IPS DF 6.9 (cell line): Measurements from ENCODE around the gene MATN1.

ENCODE experiments used
- DNase-seq: peaks from one replicate; pipeline ENCODE4 v3.0.0-alpha.2; 2013; ENCODE audit warnings: low read depth, low spot score
- H3K27ac ChIP-seq: one replicate; pipeline ENCODE4 v1.5.1; 2013; ENCODE audit warnings: low read length, control low read depth
- H3K27me3 ChIP-seq: 2 replicates; pipeline ENCODE4 v1.6.1; 2013; ENCODE audit warnings: mild to moderate bottlenecking, low read length; ENCODE audit not compliant: control insufficient read depth, insufficient read depth
- H3K36me3 ChIP-seq: 2 replicates; pipeline ENCODE4 v1.6.1; 2013; ENCODE audit warnings: low read length; ENCODE audit not compliant: control insufficient read depth, insufficient read depth
- H3K4me1 ChIP-seq: 2 replicates; pipeline ENCODE4 v1.6.1; 2013; ENCODE audit warnings: low read length; ENCODE audit not compliant: control insufficient read depth, insufficient read depth
- H3K4me3 ChIP-seq: 2 replicates; pipeline ENCODE4 v1.5.1; 2013; ENCODE audit warnings: mild to moderate bottlenecking, low read length
- H3K9me3 ChIP-seq: 2 replicates; pipeline ENCODE4 v1.6.1; 2013; ENCODE audit warnings: low read length, inconsistent platforms; ENCODE audit not compliant: control insufficient read depth, insufficient read depth
- WGBS: extraction: QIAGEN DNeasy Blood & Tissue Kit; methylation state at CpG from one replicate; pipeline ENCODE4 v1.1.7; 2013; ENCODE audit warnings: mixed read lengths, missing lambda C conversion rate; ENCODE audit not compliant: insufficient read length, insufficient coverage; 5-methylcytosine and 5-hydroxymethylcytosine counted together

Gene MATN1

GRCh38 chr1:30668546-30669327 is 54.6 kb downstream of the MATN1 start:
- H3K4me3 ChIP-seq, result no peak overlapping the region
- H3K9me3 ChIP-seq, result no peaks in the 10 kb centered on the region
- DNase-seq, result no peak
- no CpG with 5 or more reads among the region's 6 CpGs for WGBS
- H3K27ac ChIP-seq, result no peak overlapping the region
- H3K27me3 ChIP-seq, result no peaks in the 10 kb centered on the region
- H3K36me3 ChIP-seq, result no peaks in the 10 kb centered on the region
- H3K4me1 ChIP-seq, result no peaks in the 10 kb centered on the region

- WGBS, result no CpG with 5 or more reads among the region's 7 CpGs
- no peak overlapping the region for H3K27ac ChIP-seq
- H3K4me1 ChIP-seq, result no peaks in the 10 kb centered on the region
- no peak for DNase-seq
- no peaks in the 10 kb centered on the region for H3K9me3 ChIP-seq
- H3K27me3 ChIP-seq, result no peaks in the 10 kb centered on the region
- no peak overlapping the region for H3K4me3 ChIP-seq
- H3K36me3 ChIP-seq, result no peaks in the 10 kb centered on the region
These were observed 55.4 kb downstream of the MATN1 start for GRCh38 chr1:30668024-30668423.

DNA sequence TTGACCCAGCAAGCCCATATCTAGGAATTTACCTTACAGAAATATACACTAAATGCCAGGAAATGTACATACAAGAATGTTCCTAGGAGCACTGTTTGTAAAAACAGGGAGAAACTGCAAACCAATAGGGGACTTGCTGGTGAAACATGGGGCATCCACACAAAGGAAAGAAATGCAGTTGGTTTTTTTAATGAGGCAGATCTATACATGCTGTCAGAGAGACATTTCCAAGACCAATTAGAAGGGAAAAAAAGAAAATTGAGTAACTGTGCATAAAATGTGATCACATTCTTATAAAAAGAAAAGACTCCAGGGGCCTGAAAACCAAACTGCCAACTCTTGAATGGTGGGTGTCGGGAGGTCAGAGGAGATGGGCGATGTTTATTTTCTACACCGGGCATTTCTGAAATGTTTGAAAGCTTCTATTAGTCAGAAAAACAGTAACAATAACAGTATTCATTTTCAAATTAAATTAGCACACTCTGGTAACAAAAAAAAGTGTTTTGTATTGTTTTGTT is 56.6 kb downstream of the MATN1 start:
- DNase-seq, result no peak
- no CpG with 5 or more reads among the region's 3 CpGs for WGBS
- H3K27ac ChIP-seq, result no peak overlapping the region

GRCh38 chr1:30665216-30666010 is 58.0 kb downstream of the MATN1 start:
- DNase-seq, result no peak
- Histone ChIP-seq H3K36me3 (no peaks in the 10 kb centered on the region), H3K4me1 (peaks cover 6% of the 10 kb centered on the region; the same call in 1 of the 2 replicates), H3K27ac (no peak overlapping the region), H3K4me3 (no peak overlapping the region), H3K27me3 (no peaks in the 10 kb centered on the region), H3K9me3 (no peaks in the 10 kb centered on the region)
- WGBS, result no CpG with 5 or more reads among the region's 7 CpGs

More for the DNA sequence above, 56.6 kb downstream of the MATN1 start:
- Histone ChIP-seq H3K9me3 (no peaks in the 10 kb centered on the region), H3K4me3 (no peak overlapping the region), H3K27me3 (no peaks in the 10 kb centered on the region), H3K36me3 (no peaks in the 10 kb centered on the region), H3K4me1 (peaks cover 6% of the 10 kb centered on the region; the same call in 1 of the 2 replicates)

DNA sequence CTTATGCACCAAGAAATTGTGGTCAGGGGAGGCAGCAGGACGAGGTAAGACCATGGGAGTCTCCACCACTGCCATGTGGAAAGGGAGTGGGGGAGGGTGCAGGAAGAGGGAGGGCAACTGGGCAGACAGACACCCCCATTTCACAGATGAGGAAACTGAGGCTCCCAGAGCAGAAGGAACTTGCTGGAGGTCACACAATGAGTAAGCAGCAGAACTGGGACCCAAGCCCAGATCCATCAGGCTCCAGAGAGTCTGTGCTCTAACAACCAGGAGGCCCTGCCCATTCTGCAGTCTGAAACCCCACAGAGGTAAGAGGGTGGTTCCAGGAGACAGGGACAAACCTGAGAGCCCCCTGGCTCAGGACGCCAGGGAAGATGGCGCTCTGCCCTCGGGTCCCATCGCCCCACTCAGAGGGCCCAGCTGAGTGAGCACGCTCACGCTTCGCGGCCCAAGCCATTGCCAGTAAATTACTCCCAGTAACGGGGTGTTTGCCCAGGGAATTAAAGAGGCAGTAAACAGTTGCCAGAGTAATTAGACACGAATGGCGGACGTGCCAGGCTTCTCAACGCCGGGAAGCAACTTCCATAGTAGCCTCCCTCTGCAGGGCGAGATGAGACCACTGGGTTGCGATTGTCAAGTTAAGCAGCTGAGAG is 59.2 kb downstream of the MATN1 start:
- no peaks in the 10 kb centered on the region for H3K9me3 ChIP-seq
- no peak overlapping the region for H3K4me3 ChIP-seq
- H3K4me1 ChIP-seq, result peaks cover 6% of the 10 kb centered on the region; the same call in 1 of the 2 replicates
- no peak overlapping the region for H3K27ac ChIP-seq
- H3K36me3 ChIP-seq, result no peaks in the 10 kb centered on the region
- no peak for DNase-seq
- H3K27me3 ChIP-seq, result no peaks in the 10 kb centered on the region
- no CpG with 5 or more reads among the region's 17 CpGs for WGBS

DNA sequence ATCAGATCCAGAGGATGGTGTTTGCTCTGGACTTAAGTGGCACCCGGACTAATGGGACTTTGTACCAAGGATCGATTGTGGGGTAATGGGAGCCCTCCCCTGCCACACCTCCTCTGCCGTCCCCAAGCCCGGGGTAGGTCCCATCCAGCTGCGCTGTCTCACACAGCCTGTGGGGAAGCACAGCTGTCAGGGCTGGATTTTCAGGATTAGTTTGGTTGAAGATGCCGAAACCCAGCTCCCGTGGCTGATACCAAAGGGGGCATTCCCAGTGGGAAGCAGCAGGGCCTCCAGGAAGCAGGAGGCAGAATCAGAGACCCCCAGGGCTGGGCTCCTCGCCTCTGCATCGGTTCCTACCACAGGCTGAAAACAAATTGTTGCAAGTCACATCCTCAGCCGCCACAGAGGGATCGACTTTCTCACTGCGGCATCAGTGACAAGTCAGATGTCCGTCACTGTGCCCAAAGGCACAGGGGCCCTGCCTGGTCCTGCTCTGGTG is 59.7 kb downstream of the MATN1 start:
- H3K4me1 ChIP-seq, result peaks cover 6% of the 10 kb centered on the region; the same call in 1 of the 2 replicates
- WGBS, result no CpG with 5 or more reads among the region's 13 CpGs
- H3K9me3 ChIP-seq, result no peaks in the 10 kb centered on the region
- H3K36me3 ChIP-seq, result no peaks in the 10 kb centered on the region
- DNase-seq, result no peak
- no peak overlapping the region for H3K4me3 ChIP-seq
- H3K27me3 ChIP-seq, result no peaks in the 10 kb centered on the region
- H3K27ac ChIP-seq, result no peak overlapping the region

DNA sequence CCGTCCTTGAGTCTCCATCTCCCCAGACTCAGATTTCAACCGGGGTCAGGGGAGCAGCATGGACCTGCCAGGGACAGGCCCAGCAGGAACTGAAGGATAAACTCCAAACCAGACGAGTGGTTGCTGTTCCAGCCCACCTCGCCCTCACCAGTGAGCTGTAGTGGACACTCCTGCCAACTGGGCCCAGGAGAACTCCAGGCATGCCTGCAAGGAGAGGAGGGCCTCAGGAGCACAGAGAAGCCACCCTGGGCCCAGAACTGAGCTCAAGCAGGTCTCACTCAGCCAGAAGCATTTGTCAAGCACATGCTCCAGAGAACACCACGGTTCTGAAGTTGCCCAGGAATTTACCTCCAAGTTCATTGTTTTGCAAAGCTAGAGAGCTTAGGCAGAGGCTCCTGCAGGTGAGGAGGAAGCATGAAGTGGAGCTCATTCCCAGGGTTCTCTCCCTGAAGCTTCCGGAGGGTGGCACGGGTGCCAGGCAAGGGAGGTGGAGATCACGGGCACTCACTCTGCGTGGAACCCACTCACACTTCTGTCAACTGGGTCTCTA is 61.0 kb downstream of the MATN1 start:
- Histone ChIP-seq H3K4me1 (peaks cover 6% of the 10 kb centered on the region; the same call in 1 of the 2 replicates), H3K4me3 (no peak overlapping the region), H3K27ac (no peak overlapping the region), H3K27me3 (no peaks in the 10 kb centered on the region), H3K36me3 (no peaks in the 10 kb centered on the region), H3K9me3 (no peaks in the 10 kb centered on the region)
- no peak for DNase-seq
- no CpG with 5 or more reads among the region's 9 CpGs for WGBS

DNA sequence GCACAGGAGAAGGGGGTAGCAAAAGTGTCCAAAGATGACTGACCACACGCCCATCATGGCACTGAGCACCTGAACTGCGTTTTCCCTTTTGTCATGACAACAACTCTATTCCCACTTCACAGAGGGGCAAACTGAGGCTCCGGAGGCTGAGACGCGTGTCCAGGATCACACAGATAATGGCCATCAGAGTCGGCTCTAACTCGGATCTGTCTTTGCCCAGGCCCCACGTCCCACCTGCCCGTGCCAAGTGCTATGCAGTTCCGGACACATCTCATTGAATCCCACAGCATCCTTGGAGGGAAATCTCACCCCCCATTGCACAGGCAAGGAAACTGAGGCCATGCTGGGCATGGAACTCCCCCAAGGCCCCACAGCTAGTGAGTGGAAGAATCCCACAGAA is 62.1 kb downstream of the MATN1 start:
- H3K4me3 ChIP-seq, result no peak overlapping the region; the same call in 1 of the 2 replicates
- no CpG with 5 or more reads among the region's 10 CpGs for WGBS
- no peaks in the 10 kb centered on the region for H3K27me3 ChIP-seq

More for the DNA sequence above, 62.1 kb downstream of the MATN1 start:
- no peak for DNase-seq
- no peaks in the 10 kb centered on the region for H3K36me3 ChIP-seq
- no peaks in the 10 kb centered on the region for H3K9me3 ChIP-seq
- H3K27ac ChIP-seq, result no peak overlapping the region
- H3K4me1 ChIP-seq, result peaks cover 6% of the 10 kb centered on the region; the same call in 1 of the 2 replicates
